Astrocyte (in vitro differentiated cells and primary cell): ENCODE data around the gene DDX31.

Source experiments
- EZH2 ChIP-seq: IDR thresholded peaks from 2 replicates; pipeline ENCODE4 v1.6.1; 2012; ENCODE audit warnings: mild to moderate bottlenecking, low read length, inconsistent platforms; ENCODE audit not compliant: insufficient read depth
- TF ChIP-seq, protein P1 (sequence below): IDR thresholded peaks from 2 replicates; pipeline ENCODE4 v1.5.1; 2011; ENCODE audit warnings: low read depth, mild to moderate bottlenecking, inconsistent platforms, low read length, moderate library complexity; ENCODE audit not compliant: insufficient read depth

DNA sequence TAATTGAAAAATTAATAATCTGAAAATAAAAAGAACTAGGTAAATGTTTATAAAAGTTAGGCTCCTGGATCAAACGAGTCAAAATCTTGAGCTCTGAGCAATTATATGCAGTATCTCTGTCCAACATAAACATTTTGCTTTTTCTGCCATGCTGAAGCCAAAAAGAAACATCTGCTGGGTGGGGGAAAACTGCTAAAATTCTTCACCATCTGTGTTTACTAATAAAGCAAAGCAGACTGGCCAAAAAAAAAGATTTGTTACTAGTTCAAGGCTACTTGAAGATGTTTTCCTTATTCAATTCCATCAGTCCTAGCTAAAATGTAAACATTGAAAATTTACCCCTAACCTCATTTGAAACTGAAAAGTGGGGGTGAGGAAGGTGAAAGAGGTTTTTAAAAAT is 30.2 kb upstream of the DDX31 start:
- TF ChIP-seq, protein P1, sequence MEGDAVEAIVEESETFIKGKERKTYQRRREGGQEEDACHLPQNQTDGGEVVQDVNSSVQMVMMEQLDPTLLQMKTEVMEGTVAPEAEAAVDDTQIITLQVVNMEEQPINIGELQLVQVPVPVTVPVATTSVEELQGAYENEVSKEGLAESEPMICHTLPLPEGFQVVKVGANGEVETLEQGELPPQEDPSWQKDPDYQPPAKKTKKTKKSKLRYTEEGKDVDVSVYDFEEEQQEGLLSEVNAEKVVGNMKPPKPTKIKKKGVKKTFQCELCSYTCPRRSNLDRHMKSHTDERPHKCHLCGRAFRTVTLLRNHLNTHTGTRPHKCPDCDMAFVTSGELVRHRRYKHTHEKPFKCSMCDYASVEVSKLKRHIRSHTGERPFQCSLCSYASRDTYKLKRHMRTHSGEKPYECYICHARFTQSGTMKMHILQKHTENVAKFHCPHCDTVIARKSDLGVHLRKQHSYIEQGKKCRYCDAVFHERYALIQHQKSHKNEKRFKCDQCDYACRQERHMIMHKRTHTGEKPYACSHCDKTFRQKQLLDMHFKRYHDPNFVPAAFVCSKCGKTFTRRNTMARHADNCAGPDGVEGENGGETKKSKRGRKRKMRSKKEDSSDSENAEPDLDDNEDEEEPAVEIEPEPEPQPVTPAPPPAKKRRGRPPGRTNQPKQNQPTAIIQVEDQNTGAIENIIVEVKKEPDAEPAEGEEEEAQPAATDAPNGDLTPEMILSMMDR: no peak
- TF ChIP-seq EZH2: no peak
